ENCODE data around the gene NTRK1. TPM values are rescaled to one million over a fixed set of nuclear protein-coding genes. Genes with fewer than 3 reads are reported as not detected.

Gene NTRK1
- total and polyA plus RNA-seq, 4 donors: 0.15 to 0.61 (median 0.24) TPM; not detected in 1

DNA sequence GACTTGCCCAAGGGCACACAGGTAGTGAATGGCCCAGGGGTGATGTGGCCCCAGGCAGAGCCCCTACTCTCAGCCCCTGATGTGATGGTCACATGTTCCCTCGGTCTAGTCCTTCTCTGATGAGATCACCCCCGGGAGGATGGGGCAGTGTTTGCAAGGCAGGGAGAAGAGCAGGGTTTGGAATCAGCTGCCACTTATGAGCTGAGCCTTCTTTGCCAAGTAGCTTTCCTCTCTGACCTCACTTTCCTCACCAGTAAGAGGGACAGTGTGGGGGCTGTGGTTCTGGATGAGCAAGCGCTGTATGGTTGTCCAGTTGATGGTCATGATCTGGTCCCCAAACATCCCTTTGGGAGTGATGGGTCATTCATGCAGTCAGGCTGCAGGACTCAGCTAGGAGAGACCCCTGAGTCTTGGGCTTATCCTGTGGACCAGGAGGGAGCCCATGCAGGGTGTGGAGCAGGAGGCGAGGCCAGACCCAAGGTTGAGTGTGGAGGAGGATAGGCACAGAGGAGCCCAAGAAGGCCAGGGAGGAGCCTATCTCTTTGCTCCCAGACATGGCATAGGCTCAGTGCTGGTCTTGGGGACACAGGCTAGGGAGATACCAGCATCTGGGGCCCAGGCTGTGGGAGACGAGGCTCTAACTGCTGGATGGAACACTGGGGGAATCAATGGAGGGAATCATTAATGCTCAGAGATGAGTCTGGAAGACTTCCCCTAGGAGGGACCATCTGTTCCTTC, 16.9 kb downstream of the NTRK1 start:
- H3K27me3 ChIP-seq (ENCODE audit: control insufficient read depth in 3 of 3, insufficient read depth in 3 of 3, low read length in 2 of 3): peaks cover 0 to 19% (median 0%) of the 10 kb centered on the region in 3 donors
- H3K4me1 ChIP-seq (ENCODE audit: control insufficient read depth in 5 of 5, insufficient read depth in 5 of 5, low read length in 5 of 5): no peaks in the 10 kb centered on the region
- no peak overlapping the region for H3K9ac ChIP-seq (ENCODE audit: insufficient read depth in 1 of 2, low read length in 2 of 2)
- no peaks in the 10 kb centered on the region for H3K9me3 ChIP-seq (ENCODE audit: control insufficient read depth in 4 of 4, insufficient read depth in 3 of 4, low read length in 3 of 4)
- no peak for ATAC-seq (ENCODE audit: insufficient read depth, low FRiP score)
- no peak overlapping the region for H3K4me3 ChIP-seq
- H3K27ac ChIP-seq (ENCODE audit: low read depth in 1 of 2, low read length in 1 of 2): no peak overlapping the region
- no peaks in the 10 kb centered on the region for H3K36me3 ChIP-seq (ENCODE audit: control insufficient read depth in 4 of 4, insufficient read depth in 4 of 4, low read length in 4 of 4)
- WGBS, 2 donors: 79 to 90% methylated on average over 5 of the region's 5 CpGs
- TF ChIP-seq, protein P1, sequence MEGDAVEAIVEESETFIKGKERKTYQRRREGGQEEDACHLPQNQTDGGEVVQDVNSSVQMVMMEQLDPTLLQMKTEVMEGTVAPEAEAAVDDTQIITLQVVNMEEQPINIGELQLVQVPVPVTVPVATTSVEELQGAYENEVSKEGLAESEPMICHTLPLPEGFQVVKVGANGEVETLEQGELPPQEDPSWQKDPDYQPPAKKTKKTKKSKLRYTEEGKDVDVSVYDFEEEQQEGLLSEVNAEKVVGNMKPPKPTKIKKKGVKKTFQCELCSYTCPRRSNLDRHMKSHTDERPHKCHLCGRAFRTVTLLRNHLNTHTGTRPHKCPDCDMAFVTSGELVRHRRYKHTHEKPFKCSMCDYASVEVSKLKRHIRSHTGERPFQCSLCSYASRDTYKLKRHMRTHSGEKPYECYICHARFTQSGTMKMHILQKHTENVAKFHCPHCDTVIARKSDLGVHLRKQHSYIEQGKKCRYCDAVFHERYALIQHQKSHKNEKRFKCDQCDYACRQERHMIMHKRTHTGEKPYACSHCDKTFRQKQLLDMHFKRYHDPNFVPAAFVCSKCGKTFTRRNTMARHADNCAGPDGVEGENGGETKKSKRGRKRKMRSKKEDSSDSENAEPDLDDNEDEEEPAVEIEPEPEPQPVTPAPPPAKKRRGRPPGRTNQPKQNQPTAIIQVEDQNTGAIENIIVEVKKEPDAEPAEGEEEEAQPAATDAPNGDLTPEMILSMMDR (IDR thresholded peaks at IDR 0.05; ENCODE audit: control extremely low read depth, extremely low read depth): no peak
- no peak for DNase-seq

DNA sequence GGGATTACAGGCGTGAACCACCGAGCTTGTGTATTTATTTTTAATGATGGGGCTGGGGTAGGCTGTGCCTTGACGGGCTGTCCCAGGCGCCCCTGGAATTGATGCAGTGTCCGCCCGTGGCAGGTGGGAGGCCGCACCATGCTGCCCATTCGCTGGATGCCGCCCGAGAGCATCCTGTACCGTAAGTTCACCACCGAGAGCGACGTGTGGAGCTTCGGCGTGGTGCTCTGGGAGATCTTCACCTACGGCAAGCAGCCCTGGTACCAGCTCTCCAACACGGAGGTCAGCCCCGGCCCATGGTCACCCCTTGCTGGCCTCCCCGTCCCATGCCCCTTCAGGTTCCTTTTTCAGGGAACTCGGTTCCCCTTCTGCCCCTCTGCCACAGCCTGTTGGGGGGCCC, 19.2 kb downstream of the NTRK1 start:
- no peak overlapping the region for H3K9ac ChIP-seq (ENCODE audit: insufficient read depth in 1 of 2, low read length in 2 of 2)
- no peak for ATAC-seq (ENCODE audit: insufficient read depth, low FRiP score)
- H3K9me3 ChIP-seq (ENCODE audit: control insufficient read depth in 4 of 4, insufficient read depth in 3 of 4, low read length in 3 of 4): no peaks in the 10 kb centered on the region
- no peak overlapping the region for H3K27ac ChIP-seq (ENCODE audit: low read depth in 1 of 2, low read length in 1 of 2)
- H3K4me1 ChIP-seq (ENCODE audit: control insufficient read depth in 5 of 5, insufficient read depth in 5 of 5, low read length in 5 of 5): peaks cover 0 to 13% (median 0%) of the 10 kb centered on the region in 5 donors
- WGBS, 2 donors: 90 to 92% methylated on average over 21 of the region's 21 CpGs
- TF ChIP-seq, protein P1 (IDR thresholded peaks at IDR 0.05; ENCODE audit: control extremely low read depth, extremely low read depth): no peak
- DNase-seq: no peak
- H3K4me3 ChIP-seq: no peak overlapping the region
- no peaks in the 10 kb centered on the region for H3K36me3 ChIP-seq (ENCODE audit: control insufficient read depth in 4 of 4, insufficient read depth in 4 of 4, low read length in 4 of 4)
- H3K27me3 ChIP-seq (ENCODE audit: control insufficient read depth in 3 of 3, insufficient read depth in 3 of 3, low read length in 2 of 3): peaks cover 0 to 18% (median 0%) of the 10 kb centered on the region in 3 donors

DNA sequence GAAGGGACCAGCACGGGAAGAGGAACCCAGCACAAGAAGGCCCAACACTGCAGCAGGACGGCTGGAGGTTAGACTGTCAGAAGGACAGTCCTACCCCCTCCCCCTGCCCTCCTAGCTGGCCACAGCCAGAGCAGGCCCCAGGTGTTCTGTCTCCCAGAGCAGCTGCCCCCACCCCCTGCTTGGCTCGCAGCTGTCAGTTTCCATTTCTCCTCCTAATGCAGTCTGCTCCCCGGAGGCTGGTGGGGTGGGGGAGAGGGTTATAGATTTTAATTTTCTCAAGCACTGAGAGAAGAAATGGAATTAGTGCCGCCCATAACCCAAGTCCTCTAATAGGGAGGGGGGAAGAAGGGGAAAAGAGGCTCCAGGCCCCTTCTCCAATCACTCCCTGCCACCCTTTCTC, 19.8 kb downstream of the NTRK1 start:
- Histone ChIP-seq H3K36me3 (ENCODE audit: control insufficient read depth in 4 of 4, insufficient read depth in 4 of 4, low read length in 4 of 4) (no peaks in the 10 kb centered on the region), H3K9me3 (ENCODE audit: control insufficient read depth in 4 of 4, insufficient read depth in 3 of 4, low read length in 3 of 4) (no peaks in the 10 kb centered on the region), H3K4me3 (no peak overlapping the region), H3K27ac (ENCODE audit: low read depth in 1 of 2, low read length in 1 of 2) (no peak overlapping the region), H3K27me3 (ENCODE audit: control insufficient read depth in 3 of 3, insufficient read depth in 3 of 3, low read length in 2 of 3) (peaks cover 0 to 15% (median 0%) of the 10 kb centered on the region in 3 donors), H3K4me1 (ENCODE audit: control insufficient read depth in 5 of 5, insufficient read depth in 5 of 5, low read length in 5 of 5) (peaks cover 0 to 19% (median 0%) of the 10 kb centered on the region in 5 donors), H3K9ac (ENCODE audit: insufficient read depth in 1 of 2, low read length in 2 of 2) (no peak overlapping the region)
- TF ChIP-seq, protein P1 (IDR thresholded peaks at IDR 0.05; ENCODE audit: control extremely low read depth, extremely low read depth): no peak
- WGBS, 2 donors: 60 to 81% methylated on average over 5 of the region's 5 CpGs
- ATAC-seq (ENCODE audit: insufficient read depth, low FRiP score): no peak
- DNase-seq: no peak

Data from lung (tissue), 12 donors.